Loucy (cell line): ENCODE data around the gene HLF.

Experiments
- H2AFZ ChIP-seq: fragments of 200-600 bp; sonication (generic); 2 replicates; pipeline ENCODE4 v1.6.0; 2016; ENCODE audit warnings: antibody characterized with exemption, mild to moderate bottlenecking, low read length, moderate library complexity
- H3F3A ChIP-seq: fragments of 200-600 bp; 2 replicates; pipeline ENCODE4 v1.6.0; 2016; ENCODE audit warnings: antibody characterized with exemption, low read depth, mild to moderate bottlenecking
- H3K27me3 ChIP-seq: fragments of 200-600 bp; sonication (generic); 2 replicates; pipeline ENCODE4 v1.6.1; 2014; ENCODE audit warnings: low read length, mild to moderate bottlenecking; ENCODE audit not compliant: insufficient read depth, poor library complexity, severe bottlenecking
- H3K36me3 ChIP-seq: fragments of 200-600 bp; sonication (generic); 2 replicates; pipeline ENCODE4 v1.6.1; 2016; ENCODE audit warnings: low read length; ENCODE audit not compliant: insufficient read depth
- H3K4me1 ChIP-seq: fragments of 200-600 bp; sonication (generic); 2 replicates; pipeline ENCODE4 v1.5.1; 2014; ENCODE audit warnings: low read length, mild to moderate bottlenecking; ENCODE audit not compliant: insufficient read depth, poor library complexity, severe bottlenecking
- H3K4me2 ChIP-seq: fragments of 200-600 bp; sonication (generic); 2 replicates; pipeline ENCODE4 v1.6.0; 2014; ENCODE audit warnings: antibody characterized with exemption, low read length, low read depth, mild to moderate bottlenecking; ENCODE audit not compliant: poor library complexity, severe bottlenecking
- H3K4me3 ChIP-seq: fragments of 200-600 bp; sonication (generic); 2 replicates; pipeline ENCODE4 v1.5.1; 2014; ENCODE audit warnings: low read length, mild to moderate bottlenecking, mixed read lengths; ENCODE audit not compliant: poor library complexity, severe bottlenecking
- H3K79me2 ChIP-seq: fragments of 200-600 bp; sonication (generic); 2 replicates; pipeline ENCODE4 v1.6.1; 2014; ENCODE audit warnings: low read length; ENCODE audit not compliant: insufficient read depth
- H3K9ac ChIP-seq: fragments of 200-600 bp; sonication (generic); 2 replicates; pipeline ENCODE4 v1.6.0; 2014; ENCODE audit warnings: mild to moderate bottlenecking, low read depth, low read length, moderate library complexity; ENCODE audit not compliant: poor library complexity, severe bottlenecking
- H3K9me2 ChIP-seq: fragments of 200-600 bp; sonication (generic); replicated peaks from 2 replicates; pipeline ENCODE4 v1.6.1; 2016; ENCODE audit warnings: low read depth, low read length, mixed read lengths
- H3K9me3 ChIP-seq: fragments of 200-600 bp; sonication (generic); 2 replicates; pipeline ENCODE4 v1.6.1; 2014; ENCODE audit warnings: mild to moderate bottlenecking, antibody characterized with exemption, low read length, low read depth; ENCODE audit not compliant: insufficient read depth
- H4K20me1 ChIP-seq: fragments of 200-600 bp; sonication (generic); 2 replicates; pipeline ENCODE4 v1.6.0; 2014; ENCODE audit warnings: antibody characterized with exemption, low read length, mild to moderate bottlenecking; ENCODE audit not compliant: insufficient read depth, poor library complexity, severe bottlenecking
- CTCF ChIP-seq: fragments of 200-600 bp; sonication (generic); conservative IDR thresholded peaks from 2 replicates; pipeline ENCODE4 v1.5.1; 2014; ENCODE audit warnings: mild to moderate bottlenecking, antibody characterized with exemption, low read length
- EZH2phosphoT487 ChIP-seq: fragments of 200-600 bp; IDR thresholded peaks from 2 replicates; pipeline ENCODE4 v1.6.1; 2018; ENCODE audit warnings: antibody characterized with exemption, mild to moderate bottlenecking, moderate library complexity, borderline replicate concordance

Gene HLF

GRCh38 chr17:55219934-55220333 lies 44.8 kb upstream of the HLF start:
- Histone ChIP-seq H3K4me3 (no peak overlapping the region), H4K20me1 (no peaks in the 10 kb centered on the region), H3K27me3 (no peaks in the 10 kb centered on the region), H3K4me1 (no peaks in the 10 kb centered on the region), H3K36me3 (no peaks in the 10 kb centered on the region), H3F3A (no peaks in the 10 kb centered on the region), H3K9me3 (no peaks in the 10 kb centered on the region), H3K9me2 (no peaks in the 10 kb centered on the region), H3K9ac (no peak overlapping the region), H2AFZ (no peak overlapping the region), H3K79me2 (no peaks in the 10 kb centered on the region), H3K4me2 (no peak overlapping the region)
- no peak for TF ChIP-seq CTCF
- TF ChIP-seq EZH2phosphoT487: no peak

GRCh38 chr17:55223524-55223923 lies 41.2 kb upstream of the HLF start:
- no peak overlapping the region for H3K4me2 ChIP-seq
- no peaks in the 10 kb centered on the region for H4K20me1 ChIP-seq
- H3K4me3 ChIP-seq: no peak overlapping the region
- no peaks in the 10 kb centered on the region for H3K9me2 ChIP-seq
- no peaks in the 10 kb centered on the region for H3K4me1 ChIP-seq
- no peaks in the 10 kb centered on the region for H3K36me3 ChIP-seq
- no peak overlapping the region for H3K9ac ChIP-seq
- TF ChIP-seq EZH2phosphoT487 (no peak), CTCF (no peak)
- H3K79me2 ChIP-seq: no peaks in the 10 kb centered on the region
- H2AFZ ChIP-seq: no peak overlapping the region
- H3F3A ChIP-seq: no peaks in the 10 kb centered on the region
- H3K9me3 ChIP-seq: no peaks in the 10 kb centered on the region
- no peaks in the 10 kb centered on the region for H3K27me3 ChIP-seq

- Histone ChIP-seq H3K27me3 (no peaks in the 10 kb centered on the region), H2AFZ (no peak overlapping the region), H3K36me3 (no peaks in the 10 kb centered on the region), H3K9ac (no peak overlapping the region), H3K9me2 (no peaks in the 10 kb centered on the region), H3K4me1 (no peaks in the 10 kb centered on the region), H4K20me1 (no peaks in the 10 kb centered on the region), H3K4me2 (no peak overlapping the region), H3F3A (no peaks in the 10 kb centered on the region), H3K9me3 (no peaks in the 10 kb centered on the region), H3K4me3 (no peak overlapping the region), H3K79me2 (no peaks in the 10 kb centered on the region)
- TF ChIP-seq CTCF (no peak), EZH2phosphoT487 (no peak)
Observed at GRCh38 chr17:55224746-55225145, 40.0 kb upstream of the HLF start.
